Ramos (cell line): ENCODE results near the gene NR2F6.
"Not testable (repeated sequence)": the region's sequence is repeated elsewhere in the genome, so short reads cannot be mapped to it uniquely, and the experiment has no call there.

ENCODE experiments used
- in situ Hi-C: fragments of 300-500 bp; cut with MboI; formaldehyde crosslinking; loops from one replicate; pipeline ENCODE4 v1.14.3; 2022; ENCODE audit warnings: low sequenced_read_pairs; ENCODE audit not compliant: unreplicated experiment

NR2F6 gene

DNA sequence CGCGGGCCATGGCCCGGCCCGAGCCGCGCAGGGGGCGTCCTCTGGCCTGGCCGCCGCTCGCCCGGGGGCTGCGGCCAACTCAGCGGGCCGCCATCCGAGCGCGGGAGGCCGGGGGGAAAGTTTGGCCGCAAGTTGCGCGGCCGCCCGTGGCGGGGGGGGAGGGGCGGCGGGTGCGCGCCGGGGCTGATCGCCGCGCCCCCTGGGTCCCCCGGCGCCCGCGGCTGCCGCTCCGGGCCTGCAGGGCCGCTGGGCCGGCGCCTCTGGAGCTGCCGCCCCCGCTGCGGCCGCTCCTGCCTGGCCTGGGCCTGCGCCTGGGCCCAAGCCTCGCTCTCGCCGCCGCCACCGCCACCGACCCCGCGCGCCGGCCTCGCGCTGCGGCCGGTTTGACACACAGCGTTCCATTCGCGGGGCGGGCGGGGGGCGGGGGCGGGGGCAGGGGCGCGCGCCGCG lies at the start of gene NR2F6:
TSS of gene NR2F6 (minus strand) at position 385 of the 450 bp plus-strand sequence. CDS start 699 bp downstream, outside the sequence.
- in situ Hi-C loops, result no loop called here

DNA sequence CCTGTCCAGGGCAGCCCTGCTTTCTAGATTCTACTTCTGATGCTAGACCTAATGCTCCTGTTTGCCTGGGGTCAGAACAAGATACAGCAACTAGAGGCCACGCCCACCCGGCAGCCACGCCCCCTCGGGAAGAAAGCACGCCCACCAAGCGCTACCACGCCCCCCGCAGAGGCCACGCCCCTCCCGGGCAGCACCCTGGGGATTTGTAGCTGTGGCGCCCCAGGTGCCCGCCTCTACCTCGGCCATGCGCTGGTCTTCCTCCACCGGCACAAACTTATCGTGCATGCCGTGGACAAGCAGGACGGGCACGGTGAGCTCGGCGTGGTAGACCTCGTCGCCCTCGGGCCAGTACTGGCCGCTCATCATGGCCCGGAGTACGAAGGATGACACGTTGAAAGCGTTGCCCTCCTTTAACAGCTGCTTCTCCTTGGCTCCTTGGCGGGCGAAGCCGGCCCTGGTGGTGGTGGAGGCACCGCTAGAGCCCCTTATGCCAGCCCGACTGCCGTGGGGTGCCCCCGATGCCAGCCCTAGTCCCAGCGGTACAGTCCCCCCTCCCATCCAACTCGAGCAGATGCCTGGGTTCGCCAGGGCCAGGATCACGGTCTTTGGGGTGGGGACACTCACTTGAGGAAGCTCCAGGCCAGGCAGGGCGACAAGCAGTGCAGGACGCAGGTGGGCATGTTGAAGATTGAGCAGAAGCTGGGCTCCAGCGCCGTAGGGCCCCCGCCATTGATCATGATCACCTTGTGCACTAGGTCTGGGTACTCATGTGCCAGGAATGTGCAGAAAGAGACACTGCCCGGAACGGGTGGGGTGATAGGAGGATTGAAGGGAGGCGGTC lies 48.6 kb upstream of the NR2F6 start:
- in situ Hi-C loops, result no loop called here

DNA sequence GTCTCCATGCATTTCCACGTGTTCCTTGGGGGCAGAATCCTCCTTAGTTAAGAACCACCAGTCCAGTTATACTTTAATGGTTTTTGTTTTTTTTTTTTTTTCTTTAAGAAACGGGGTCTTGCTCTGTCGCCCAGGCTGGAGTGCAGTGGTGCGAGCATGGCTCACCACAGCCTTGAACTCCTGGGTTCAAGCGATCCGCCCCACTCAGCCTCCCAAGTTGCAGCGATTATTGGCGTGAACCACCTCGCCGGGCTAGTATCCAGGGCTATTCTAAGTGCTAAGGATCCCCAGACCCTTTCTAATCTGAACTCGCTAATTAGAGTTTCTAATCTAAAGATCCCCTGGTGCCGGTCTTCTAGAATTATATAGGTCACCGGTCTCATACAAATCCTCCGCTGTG lies 47.9 kb upstream of the NR2F6 start:
- in situ Hi-C loops, result no loop called here

DNA sequence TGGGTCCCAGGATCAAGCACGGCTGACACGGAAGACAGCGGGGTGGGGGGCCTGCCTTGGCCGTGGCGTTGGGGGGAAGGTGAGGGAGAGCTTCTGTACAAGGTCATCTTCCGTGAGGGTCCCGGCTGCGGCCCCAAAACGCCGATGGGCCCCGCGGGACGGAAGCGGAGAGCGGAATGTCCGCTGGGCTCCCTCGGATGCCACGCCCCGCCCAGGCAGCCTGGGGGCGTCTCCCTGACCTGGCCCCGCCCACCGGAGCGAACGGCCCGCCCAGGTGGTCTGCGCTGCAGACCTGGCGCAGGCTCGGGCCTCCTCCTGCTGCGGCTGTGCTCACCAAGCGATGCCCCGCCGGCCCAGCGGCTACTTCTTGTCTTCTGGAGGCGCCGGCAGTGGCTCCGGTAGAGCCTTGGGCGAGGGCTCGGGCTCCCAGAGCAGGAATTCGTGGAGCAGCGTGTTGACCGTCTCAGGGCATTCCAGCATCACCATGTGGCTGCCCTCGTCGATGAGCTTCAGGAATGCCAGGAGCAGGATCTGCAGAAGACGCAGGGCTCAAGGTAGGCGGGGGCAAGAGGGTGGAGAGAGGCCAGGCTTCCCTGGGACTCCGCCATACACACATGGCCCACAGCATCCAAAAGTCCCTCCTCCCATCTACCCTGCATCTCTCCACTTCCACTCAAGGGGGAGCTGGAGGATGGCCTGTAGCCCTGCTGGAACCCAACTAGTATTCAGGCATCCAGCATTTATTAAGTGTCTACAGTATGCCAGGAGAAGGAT lies 46.8 kb upstream of the NR2F6 start:
- in situ Hi-C loops, result no loop called here

- in situ Hi-C loops, result loop anchor here (5.0 kb wide), 1 partner anchor 222 kb away; no protein-coding TSS in a partner anchor
These were observed 43.8 kb upstream of the NR2F6 start for GRCh38 chr19:17289489-17289888.

- in situ Hi-C loops, result loop anchor here (5.0 kb wide), 1 partner anchor 219 kb away; no protein-coding TSS in a partner anchor
These were observed 41.0 kb upstream of the NR2F6 start for GRCh38 chr19:17286752-17287151.

DNA sequence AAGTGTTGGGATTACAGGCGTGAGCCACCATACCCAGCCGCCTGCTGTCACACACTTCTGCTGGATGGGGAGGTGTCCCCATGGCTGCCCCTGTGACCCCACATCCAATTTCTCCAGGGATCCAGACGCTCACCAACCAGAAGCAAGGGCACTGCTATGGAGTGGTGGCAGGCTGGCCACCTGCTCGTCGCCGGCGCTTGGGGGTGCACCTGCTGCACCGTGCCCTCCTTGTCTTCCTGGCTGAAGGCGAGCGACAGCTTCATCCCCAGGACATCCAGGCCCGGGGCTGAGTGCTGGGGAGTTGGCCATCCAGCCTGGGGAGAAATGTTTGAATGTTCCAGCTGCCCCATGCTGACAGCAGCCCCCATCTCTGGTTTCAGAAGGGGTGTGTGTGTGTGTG lies 40.5 kb upstream of the NR2F6 start:
- in situ Hi-C loops, result loop anchor here (5.0 kb wide), 1 partner anchor 219 kb away; no protein-coding TSS in a partner anchor

- in situ Hi-C loops, result loop anchor here (5.0 kb wide), 1 partner anchor 218 kb away; no protein-coding TSS in a partner anchor
These were observed 39.9 kb upstream of the NR2F6 start for GRCh38 chr19:17285415-17286135.

GRCh38 chr19:17283504-17283996 lies 37.8 kb upstream of the NR2F6 start:
- in situ Hi-C loops, result no loop called here

DNA sequence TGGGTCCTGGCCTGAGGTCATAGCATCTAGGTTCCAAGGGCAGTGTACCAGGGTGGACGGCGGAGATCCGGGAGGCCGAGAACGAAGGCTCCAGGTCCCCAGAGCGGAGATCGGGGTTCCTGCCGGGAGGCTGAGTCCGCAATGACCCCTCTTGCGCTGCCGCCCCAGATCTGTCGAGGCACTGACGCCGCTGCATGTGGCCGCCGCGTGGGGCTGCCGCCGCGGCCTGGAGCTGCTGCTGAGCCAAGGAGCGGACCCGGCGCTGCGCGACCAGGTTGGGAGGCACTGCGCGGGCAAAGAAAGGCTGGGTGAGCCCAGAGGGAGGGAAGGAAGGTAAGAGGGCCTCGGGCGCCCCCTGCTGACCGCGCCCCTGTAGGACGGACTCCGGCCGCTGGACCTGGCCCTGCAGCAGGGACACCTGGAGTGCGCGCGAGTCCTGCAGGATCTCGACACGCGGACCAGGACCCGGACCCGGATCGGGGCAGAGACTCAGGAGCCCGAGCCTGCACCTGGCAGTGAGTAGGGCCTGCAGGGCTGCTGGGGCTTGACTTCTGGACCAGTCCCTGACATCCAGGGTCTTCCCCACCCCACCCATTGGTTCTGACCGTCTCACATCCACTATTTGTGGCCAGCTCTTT lies 36.9 kb upstream of the NR2F6 start:
- in situ Hi-C loops, result no loop called here

DNA sequence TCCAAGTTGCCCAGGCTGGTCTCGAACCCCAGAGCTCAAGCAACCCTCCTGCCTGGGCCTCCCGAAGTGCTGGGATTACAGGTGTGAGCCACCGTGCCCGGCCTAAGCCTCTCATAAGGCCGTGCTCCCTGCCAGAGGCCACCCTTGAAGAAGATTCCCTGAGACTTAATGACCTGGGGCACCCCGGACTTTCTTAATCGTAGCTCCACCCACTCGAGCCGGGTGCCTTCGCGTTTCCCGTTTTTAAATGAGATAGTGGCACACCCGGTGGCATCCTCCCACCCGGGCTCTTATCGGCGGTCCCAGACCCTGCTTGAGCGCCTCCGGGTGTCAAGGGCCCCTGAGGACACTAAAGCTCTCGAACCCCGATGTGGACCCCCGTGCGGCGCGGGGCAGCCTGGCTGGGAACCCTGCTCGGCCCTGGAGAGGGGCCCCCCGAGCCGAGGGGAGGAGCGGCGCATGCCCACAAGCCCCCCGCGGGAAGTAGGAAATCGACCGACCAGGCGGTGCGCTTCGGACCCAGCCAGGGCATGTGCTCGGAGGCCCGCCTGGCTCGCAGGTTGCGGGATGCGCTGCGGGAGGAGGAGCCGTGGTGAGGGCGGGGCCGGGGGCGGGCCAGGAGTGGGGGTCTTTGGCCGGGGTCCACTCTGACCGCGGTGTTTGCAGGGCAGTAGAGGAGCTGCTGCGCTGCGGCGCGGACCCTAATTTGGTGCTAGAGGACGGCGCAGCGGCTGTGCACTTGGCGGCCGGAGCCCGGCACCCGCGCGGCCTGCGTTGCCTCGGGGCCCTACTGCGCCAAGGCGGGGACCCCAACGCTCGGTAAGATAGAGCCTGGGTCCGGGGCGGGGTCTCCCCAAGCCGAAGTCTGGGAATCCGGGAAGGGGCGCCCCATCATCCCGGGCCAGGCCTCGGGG lies 35.9 kb upstream of the NR2F6 start, which contains the start of gene ANKLE1:
TSS of gene ANKLE1 (plus strand) at position 511 of the 914 bp plus-strand sequence. CDS start at position 531, 20 bp downstream.
- in situ Hi-C loops, result no loop called here

DNA sequence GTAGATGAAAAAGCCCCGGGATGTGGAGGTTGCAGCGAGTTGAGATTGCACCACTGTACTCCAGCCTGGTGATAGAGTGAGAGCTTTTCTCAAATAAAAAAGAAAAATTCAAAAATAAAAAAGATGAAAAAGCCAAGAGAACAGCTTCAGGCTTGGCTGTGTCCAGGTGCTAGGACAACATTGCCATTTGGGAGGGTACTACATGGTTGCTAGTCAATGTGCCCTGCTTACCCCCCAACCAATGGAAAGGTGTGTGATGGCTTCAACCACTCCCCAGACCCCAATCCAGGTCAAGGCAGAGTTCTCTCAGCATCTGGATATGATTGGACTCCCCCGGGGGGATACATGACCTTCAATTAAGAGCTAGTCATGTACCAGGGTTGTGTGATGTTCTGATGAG lies 33.7 kb upstream of the NR2F6 start:
- in situ Hi-C loops, result no loop called here

GRCh38 chr19:17275441-17276175 lies 29.9 kb upstream of the NR2F6 start:
- in situ Hi-C loops, result no loop called here

GRCh38 chr19:17274892-17275291 lies 29.2 kb upstream of the NR2F6 start:
- in situ Hi-C loops, result not testable (repeated sequence)

- in situ Hi-C loops, result no loop called here
These were observed 23.0 kb upstream of the NR2F6 start for GRCh38 chr19:17268754-17269153.

GRCh38 chr19:17266975-17267788 lies 21.5 kb upstream of the NR2F6 start, which contains the start of gene BABAM1:
Gene BABAM1, plus strand, starts transcription at chr19:17267443. Its CDS starts 1,364 bp downstream, at chr19:17268807.
- in situ Hi-C loops, result no loop called here

- in situ Hi-C loops, result no loop called here
These were observed 20.9 kb upstream of the NR2F6 start for GRCh38 chr19:17266589-17266974.
